Measurements from ENCODE around the gene CSNK1D.

Gene CSNK1D

DNA sequence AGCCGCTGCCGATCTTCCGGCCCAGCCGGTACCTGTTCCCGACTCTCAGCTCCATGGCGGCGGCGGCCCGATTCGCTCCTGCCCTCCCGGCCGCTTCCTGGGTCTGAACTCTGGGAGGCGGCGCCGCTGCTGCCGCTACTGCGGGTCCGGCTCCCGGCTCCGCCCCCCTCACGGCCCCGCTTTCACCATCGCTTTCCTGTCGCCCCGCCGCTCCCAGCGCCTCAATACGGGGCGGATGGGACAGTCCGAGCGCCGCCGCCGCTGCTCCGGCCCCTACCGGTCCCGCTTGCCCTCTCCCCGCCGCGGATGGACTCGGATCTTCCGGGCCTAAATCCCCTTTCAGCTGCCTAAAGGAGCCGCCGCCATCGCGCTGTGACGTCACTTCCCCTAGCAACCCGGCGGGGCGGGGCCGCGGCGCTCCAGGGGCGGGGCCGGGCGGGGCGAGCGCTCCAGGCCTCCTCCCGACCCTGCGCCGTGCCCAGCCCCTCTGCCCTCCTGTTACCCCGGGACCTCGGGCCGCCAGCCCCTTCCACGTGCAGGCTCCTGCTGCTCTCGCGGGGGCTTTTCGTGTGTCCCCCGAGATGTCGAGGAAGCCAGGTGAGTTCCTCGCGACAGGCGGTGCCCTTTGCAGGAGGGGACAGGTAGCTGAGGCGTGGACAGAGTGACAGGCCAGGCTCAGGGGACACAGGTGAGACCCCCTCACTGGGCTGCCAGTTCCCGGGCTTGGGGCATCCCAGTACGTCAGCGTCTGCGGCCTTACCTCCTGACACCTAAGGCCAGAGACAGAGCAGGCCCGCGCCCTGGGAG, at the start of gene CSNK1D:
Gene CSNK1D (minus strand): TSS at position 374 of the 807 bp plus-strand sequence. CDS start 319 bp downstream, at position 55.
- TF ChIP-seq GATA2 (IDR thresholded peaks at IDR 0.05; ENCODE audit: low read depth, low read length): no peak
- no peak for TF ChIP-seq GATA3 (IDR thresholded peaks at IDR 0.05; ENCODE audit: low read depth, low read length)

DNA sequence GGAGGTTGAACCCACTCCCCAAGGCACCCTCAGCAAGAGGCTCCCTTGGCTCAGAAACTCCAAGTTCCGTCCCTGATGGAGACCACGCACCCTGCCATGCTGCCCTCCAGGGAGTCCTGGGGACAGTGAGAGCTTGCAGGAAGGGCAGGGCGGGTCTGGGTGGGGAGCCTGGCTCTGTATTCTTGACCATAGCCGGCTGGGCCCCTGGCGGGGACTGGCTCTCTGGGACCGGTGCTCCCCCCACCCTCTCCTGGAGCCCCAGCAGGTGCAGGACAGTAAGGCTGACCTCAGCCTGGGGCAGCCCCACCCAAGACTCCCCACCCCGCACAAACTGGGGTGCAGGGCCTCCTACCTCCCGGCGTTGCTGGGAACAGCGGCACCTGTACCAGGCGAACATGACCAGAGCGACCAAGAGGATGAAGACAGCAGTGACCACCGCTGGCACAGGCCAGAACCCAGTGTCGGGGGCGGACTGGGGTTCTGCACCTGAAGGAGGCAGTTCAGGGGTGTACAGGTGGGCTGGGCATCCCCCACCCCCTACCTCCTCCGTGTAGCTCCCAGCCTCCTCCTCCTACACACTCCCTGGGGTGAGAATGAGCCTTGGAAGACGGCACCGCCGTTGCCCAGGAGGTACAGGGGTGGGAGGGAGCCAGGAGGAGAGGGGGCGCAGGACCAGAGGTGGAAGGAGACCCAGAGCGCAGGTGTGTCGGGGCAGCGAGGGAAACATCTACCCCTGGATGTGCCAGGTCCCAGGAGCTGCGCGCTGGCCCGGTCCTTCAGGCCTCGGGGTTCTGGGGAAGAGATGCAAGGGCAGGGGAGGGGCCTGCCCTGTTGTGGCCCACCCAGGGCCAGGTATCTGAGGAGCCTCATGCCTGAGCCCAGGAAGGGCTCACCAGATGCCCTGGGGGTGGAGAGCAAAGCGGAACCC, 49.3 kb upstream of the CSNK1D start:
- TF ChIP-seq GATA3 (IDR thresholded peaks at IDR 0.05; ENCODE audit: low read depth, low read length): no peak
- no peak for TF ChIP-seq GATA2 (IDR thresholded peaks at IDR 0.05; ENCODE audit: low read depth, low read length)

DNA sequence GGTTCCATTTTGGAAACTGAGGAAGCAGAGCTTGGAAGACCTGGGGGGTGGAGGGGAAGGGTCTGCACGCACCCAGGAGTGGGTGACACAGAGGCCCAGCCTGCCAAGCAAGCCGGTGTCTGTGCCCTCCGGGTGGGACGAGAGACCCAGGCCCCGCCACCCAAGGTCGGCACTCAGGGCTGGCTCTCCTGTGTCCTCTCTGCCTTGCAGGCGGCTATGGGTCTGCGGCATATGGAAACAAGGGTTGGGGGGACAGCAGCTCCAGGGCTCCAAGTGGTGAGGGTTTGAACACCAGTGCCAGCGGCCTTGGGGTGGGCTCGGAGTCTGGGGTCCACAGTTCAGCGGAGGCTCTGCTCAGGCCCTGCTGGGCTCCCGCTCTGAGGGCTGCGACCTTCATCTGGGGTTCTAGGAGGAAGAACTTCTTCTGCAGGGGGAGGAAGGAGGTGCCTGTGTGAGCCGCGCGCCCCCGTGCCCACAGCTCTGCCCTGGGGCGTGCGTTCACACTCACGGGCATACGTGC, 48.5 kb upstream of the CSNK1D start:
- no peak for TF ChIP-seq GATA2 (IDR thresholded peaks at IDR 0.05; ENCODE audit: low read depth, low read length)
- TF ChIP-seq GATA3 (IDR thresholded peaks at IDR 0.05; ENCODE audit: low read depth, low read length): no peak

DNA sequence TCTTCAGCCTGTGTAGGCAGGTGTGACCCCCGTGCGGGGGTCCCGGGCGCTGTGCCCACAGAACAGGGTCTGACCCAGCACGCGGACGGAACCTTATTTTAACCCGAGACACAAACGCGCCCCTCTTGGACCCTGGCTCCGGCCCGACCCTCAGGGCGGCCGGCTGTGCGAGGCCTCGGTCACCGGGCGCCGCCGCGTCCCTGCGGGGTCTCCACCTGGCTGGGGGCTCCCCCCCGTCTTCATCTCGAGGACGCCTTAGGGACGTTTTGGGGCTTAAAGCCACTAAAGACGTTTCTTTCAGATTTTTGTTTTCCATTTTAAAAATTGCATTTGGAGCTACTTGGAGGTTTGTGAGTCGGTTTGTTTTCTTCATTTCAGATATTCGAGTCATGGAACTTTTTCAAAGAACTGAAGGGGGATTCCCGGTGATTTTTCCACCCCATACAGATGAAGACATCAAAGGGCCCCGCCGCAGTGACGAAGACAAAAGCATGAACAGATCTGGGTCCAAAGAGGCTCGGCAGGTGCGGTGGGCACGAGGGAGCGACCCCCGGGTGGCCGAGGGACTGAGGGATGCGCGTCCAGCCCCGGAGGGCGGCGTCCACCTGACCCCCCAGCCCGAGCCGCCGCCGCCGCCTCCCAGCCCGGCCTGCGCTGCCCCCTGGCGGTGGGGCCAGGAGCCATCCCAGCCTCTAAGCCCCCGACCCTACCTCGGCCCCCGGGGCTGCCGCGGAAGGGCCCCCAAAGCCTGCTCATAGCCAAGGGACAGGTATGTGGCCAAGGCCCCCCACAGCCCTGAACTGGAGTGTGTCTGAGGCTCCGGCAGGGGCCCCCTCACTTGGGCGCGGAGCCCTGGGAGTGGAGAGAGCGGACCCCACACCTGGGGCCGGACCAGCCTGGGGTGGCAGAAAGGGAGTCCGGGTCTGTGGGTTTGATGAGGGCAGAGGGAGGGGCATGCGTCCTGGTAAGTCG, 47.7 kb upstream of the CSNK1D start:
- no peak for TF ChIP-seq GATA2 (IDR thresholded peaks at IDR 0.05; ENCODE audit: low read depth, low read length)
- TF ChIP-seq GATA3 (IDR thresholded peaks at IDR 0.05; ENCODE audit: low read depth, low read length): no peak

DNA sequence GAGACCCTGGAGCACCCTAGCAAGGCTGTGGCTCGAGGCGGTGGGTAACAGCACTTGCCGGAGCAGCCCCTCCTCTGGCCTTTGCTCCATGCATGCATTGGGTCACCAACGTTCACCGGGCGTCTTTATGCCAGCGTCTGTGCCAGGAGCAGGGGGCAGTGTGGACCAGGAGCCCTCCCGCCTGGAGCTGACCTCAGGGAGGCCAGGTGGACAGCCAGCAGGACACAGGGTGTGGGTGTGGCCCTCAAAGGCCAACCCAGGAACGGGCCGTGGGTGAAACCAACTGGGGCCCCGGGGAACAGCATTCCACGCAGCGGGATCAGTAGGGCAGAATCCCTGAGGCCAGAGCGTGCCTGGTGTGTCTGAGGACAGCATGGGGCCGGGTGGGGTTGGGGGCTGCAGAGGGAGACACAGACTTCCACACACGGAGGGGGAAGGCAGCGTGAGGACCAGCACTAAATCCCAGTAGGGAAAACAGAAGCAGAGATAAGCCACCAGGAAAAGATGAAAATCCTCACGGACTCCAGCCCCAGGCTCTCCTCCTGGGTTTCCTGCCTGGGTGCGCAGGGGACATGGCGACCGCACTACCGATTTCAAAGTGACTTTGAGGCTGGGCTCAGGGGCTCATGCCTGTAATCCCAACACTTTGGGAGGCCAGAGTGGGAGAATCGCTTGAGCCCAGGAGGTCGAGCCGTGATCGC, 46.8 kb upstream of the CSNK1D start:
- TF ChIP-seq GATA3 (IDR thresholded peaks at IDR 0.05; ENCODE audit: low read depth, low read length): no peak
- no peak for TF ChIP-seq GATA2 (IDR thresholded peaks at IDR 0.05; ENCODE audit: low read depth, low read length)

DNA sequence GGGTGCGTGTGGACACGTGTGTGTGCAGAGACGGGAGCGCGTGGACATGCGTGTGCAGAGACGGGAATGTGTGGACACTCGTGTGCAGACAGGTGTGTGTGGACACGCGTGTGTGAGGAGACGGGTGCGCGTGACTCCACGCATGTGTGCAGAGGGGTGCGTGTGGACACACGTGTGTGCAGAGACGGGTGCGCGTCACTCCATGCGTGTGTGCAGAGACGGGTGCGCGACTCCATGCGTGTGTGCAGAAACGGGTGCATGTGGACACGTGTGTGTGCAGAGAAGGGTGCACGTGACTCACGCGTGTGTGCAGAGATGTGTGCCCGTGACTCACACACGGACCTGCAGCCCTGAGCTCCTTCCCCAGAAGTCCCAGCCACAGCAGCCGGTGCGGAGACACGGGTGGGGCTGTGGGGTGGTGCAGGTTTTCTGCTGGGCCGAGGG, 46.1 kb upstream of the CSNK1D start:
- TF ChIP-seq GATA3 (IDR thresholded peaks at IDR 0.05; ENCODE audit: low read depth, low read length): no peak

DNA sequence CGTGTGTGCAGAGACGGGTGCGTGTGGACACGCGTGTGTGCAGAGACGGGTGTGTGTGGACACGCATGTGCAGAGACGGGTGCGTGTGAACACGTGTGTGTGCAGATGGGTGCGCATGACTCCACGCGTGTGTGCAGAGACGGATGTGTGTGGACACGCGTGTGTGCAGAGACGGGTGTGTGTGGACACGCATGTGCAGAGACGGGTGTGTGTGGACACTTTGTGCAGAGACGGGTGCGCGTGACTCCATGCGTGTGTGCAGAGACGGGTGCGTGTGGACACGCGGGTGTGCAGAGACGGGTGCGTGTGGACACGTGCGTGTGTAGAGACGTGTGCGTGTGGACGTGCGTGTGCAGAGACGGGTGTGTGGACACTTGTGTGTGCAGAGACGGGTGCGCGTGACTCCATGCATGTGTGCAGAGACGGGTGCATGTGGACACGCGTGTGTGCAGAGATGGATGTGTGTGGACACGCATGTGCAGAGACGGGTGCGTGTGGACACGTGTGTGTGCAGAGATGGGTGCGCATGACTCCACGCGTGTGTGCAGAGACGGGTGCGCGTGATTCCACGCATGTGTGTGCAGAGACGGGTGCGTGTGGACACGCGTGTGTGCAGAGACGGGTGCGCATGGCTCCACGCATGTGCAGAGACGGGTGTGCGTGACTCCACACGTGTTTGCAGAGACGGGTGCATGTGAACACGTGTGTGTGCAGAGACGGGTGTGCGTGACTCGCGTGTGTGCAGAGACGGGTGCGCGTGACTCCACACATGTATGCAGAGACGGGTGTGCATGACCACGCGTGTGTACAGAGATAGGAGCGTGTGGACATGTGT, 45.5 kb upstream of the CSNK1D start:
- TF ChIP-seq GATA2 (IDR thresholded peaks at IDR 0.05; ENCODE audit: low read depth, low read length) (no peak), GATA3 (IDR thresholded peaks at IDR 0.05; ENCODE audit: low read depth, low read length) (no peak)

DNA sequence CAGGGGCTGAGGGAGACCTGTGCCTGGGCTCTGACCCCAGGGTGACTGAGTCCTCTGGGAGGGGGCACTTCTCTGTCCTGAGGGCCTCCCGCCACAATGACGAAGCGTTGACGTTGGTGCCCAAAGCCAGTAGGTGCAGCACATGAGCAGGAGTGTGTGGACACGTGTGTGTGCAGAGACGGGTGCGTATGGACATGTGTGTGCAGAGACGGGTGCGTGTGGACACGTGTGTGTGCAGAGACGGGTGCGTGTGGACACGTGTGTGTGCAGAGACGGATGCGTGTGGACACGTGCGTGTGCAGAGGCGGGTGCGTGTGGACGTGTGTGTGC, 44.6 kb upstream of the CSNK1D start:
- TF ChIP-seq GATA2 (IDR thresholded peaks at IDR 0.05; ENCODE audit: low read depth, low read length): no peak
- no peak for TF ChIP-seq GATA3 (IDR thresholded peaks at IDR 0.05; ENCODE audit: low read depth, low read length)

DNA sequence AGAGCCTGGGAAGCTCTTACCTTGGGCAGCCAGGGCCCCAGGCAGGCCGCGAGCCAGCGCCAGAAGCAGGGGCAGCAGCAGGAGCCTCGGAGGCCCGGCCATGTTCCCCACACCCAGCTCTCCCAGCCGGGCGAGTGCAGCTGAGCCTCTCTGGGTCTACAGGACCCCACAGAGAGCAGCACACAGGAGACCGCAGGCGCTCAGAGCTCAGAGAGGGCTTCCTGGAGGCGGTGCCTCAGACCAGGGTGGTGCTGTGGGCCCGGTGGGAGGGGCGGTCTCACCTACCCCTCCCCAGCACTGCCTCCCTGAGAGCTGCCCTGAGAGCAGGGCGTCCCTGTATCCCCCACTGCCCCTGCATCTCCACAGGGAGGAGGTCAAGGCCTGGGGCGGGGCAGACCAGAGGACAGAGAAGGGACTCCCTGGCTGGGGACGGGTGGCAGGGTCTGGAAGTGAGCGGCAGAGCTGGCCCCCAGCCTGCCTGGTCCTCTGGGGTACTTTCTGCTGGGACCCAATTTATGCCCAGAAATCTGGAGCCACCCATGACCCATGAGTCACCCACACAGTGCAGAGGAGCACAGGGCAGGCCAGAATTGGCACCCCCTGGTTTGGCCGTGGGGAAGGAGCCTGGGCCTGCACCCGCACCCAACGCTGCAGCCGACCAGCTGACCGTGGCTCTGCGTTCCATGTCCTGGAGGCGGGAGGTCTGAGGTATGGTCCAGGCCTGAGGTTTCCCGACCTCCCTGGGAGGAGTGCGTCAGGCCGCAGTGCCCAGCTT, 44.1 kb upstream of the CSNK1D start, which contains the start of gene CD7:
Gene CD7 (minus strand): TSS at position 215 of the 775 bp plus-strand sequence. CDS start 113 bp downstream, at position 102.
- TF ChIP-seq GATA3 (IDR thresholded peaks at IDR 0.05; ENCODE audit: low read depth, low read length): no peak
- no peak for TF ChIP-seq GATA2 (IDR thresholded peaks at IDR 0.05; ENCODE audit: low read depth, low read length)

DNA sequence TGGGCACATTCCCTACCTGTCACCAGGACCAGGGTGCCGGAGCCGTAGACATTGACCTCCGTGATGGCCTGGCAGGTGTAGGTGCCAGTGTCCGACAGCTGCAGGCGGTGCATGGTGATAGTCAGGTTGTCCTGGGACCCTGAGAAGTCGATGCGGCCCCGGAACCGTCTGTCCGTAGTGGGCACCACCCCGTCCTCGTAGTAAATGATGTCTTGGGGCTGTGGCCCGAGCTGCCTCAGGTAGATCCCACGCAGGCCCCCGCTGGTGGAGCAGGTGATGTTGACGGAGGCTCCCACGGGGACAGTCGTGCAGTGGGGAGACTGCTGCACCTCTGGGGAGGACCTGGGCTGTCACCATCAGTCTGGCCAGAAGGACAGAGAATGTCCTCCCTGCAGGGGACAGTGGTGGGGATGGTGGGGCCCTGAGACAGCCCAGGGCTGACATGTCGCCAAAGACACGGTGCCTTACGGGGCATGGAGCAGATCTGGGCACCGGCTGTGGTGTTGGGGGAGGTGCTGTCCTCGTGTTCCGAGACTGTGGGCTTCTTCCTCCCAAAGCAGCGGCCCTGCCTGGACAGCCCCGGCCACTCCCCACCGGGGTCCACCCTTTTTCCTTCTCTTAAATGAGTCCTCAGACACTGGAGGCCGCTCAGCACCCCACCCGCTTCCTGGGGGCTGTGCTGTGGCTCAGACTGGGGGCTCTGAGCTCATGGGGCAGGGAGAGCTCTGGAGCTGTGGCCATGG, 43.3 kb upstream of the CSNK1D start:
- TF ChIP-seq GATA2 (IDR thresholded peaks at IDR 0.05; ENCODE audit: low read depth, low read length): no peak
- no peak for TF ChIP-seq GATA3 (IDR thresholded peaks at IDR 0.05; ENCODE audit: low read depth, low read length)

Data from SH-SY5Y (cell line).